Lower lobe of right lung (tissue), 2 donors: Measurements from ENCODE around the gene URB2. TPM values are rescaled to one million over a fixed set of nuclear protein-coding genes. Genes with fewer than 3 reads are reported as not detected.

ENCODE experiments used
- ATAC-seq, 2 donors: fragments of 200-7000 bp; cut with Tn5 transposase; one replicate each; pipeline ENCODE4 v1.9.1; 2020 to 2022; ENCODE audit warnings: mild to moderate bottlenecking in 2 of 2, moderate library complexity in 2 of 2
- DNase-seq: peaks from one replicate; pipeline ENCODE4 v3.0.0-alpha.2; 2020
- H3K27ac ChIP-seq: fragments of 200-600 bp; one replicate; pipeline ENCODE4 v1.8.0; 2022
- H3K27me3 ChIP-seq: fragments of 200-600 bp; one replicate; pipeline ENCODE4 v1.8.0; 2022; ENCODE audit warnings: low read depth
- H3K36me3 ChIP-seq: fragments of 200-600 bp; one replicate; pipeline ENCODE4 v1.8.0; 2022; ENCODE audit warnings: mild to moderate bottlenecking
- H3K4me1 ChIP-seq: fragments of 200-600 bp; one replicate; pipeline ENCODE4 v1.8.0; 2022
- H3K4me3 ChIP-seq: fragments of 200-600 bp; one replicate; pipeline ENCODE4 v1.8.0; 2022; ENCODE audit warnings: mild to moderate bottlenecking
- H3K9me3 ChIP-seq: fragments of 200-600 bp; one replicate; pipeline ENCODE4 v1.8.0; 2022
- intact Hi-C: fragments of 100-400 bp; cut with DNase I; formaldehyde crosslinking; loops from one replicate; pipeline ENCODE4 v1.11.0; 2022
- total RNA-seq: library from RNA; stranded (reverse); fragmentation: NEBNext Ultra II Directional; extraction: Animal tissue kit (Norgen Biotek cat#: 25700); gene quantifications from one replicate; pipeline ENCODE4 v1.2.1, GENCODE V29; 2021
- TF ChIP-seq, protein P1 (sequence below): fragments of 200-600 bp; IDR thresholded peaks from one replicate; pipeline ENCODE4 v1.8.0; 2022; ENCODE audit warnings: antibody characterized with exemption, mild to moderate bottlenecking
- donor health status: DM: no; HTN: yes; CAD: no; lungs with severe emphysema.

Gene URB2
- total RNA-seq, 1 donor from 2014 or later: 5.8 TPM

DNA sequence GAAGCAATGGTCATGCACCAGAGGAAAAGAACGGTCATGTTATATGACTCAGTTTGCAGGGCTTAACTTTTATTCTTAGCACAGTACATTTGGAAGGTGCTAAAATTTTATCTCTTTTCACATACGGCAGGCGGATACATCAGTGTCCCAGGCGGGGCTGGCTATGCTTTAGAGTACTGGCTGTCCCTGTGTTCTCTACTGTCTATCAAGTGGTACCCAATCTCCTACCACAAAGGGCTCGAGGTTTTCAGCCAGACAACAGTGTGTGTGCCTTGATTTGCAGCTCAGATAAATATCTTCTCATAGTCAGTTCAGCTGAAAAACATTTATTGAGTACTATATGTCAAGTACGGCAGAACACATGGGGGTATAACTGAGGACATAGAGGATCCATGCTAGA, 65.3 kb downstream of the URB2 start:
- Histone ChIP-seq H3K36me3 (no peaks in the 10 kb centered on the region), H3K9me3 (no peaks in the 10 kb centered on the region), H3K27ac (no peak overlapping the region), H3K4me1 (no peaks in the 10 kb centered on the region), H3K27me3 (no peaks in the 10 kb centered on the region), H3K4me3 (no peak overlapping the region)
- TF ChIP-seq, protein P1, sequence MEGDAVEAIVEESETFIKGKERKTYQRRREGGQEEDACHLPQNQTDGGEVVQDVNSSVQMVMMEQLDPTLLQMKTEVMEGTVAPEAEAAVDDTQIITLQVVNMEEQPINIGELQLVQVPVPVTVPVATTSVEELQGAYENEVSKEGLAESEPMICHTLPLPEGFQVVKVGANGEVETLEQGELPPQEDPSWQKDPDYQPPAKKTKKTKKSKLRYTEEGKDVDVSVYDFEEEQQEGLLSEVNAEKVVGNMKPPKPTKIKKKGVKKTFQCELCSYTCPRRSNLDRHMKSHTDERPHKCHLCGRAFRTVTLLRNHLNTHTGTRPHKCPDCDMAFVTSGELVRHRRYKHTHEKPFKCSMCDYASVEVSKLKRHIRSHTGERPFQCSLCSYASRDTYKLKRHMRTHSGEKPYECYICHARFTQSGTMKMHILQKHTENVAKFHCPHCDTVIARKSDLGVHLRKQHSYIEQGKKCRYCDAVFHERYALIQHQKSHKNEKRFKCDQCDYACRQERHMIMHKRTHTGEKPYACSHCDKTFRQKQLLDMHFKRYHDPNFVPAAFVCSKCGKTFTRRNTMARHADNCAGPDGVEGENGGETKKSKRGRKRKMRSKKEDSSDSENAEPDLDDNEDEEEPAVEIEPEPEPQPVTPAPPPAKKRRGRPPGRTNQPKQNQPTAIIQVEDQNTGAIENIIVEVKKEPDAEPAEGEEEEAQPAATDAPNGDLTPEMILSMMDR: no peak
- no peak for DNase-seq
- ATAC-seq: peak in 1 of 2 donors; percentile 18
- intact Hi-C loops: no loop called here

DNA sequence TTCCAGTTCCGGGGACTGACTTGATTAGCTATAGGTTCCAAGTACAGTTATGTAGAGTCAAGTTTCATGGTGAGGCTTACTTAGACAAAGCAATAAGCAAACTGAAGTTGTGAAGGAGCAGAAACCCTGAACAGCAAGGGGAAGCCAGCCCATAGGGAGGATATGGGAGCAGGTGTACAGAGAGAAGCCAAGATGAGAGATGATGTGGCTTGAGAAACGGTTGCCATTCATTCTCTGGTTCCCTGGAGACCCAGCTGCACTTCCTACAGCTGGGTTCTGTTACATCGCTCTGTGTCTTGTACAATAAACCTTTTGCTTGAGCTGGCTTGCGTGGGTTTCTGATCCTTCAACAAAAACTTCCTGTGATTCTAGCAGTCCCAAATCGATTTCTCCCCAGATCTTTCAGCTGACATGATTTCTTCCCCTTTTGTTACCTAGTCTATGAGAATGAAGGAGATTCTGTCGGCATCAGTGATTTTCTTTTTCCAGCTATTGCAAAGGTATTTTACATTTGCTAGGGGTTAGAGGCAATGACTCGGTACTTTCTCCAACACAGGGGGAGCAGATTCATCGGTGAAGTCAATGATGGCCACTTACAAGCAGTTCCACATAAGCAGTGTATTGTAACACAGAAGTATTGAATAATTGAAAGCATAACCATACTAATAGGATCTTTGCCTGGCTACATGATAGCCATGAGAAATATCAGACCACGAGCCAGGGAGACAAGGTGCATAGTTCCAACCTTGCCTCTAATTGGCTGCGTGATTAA, 67.3 kb downstream of the URB2 start:
- Histone ChIP-seq H3K4me3 (no peak overlapping the region), H3K27ac (no peak overlapping the region), H3K36me3 (no peaks in the 10 kb centered on the region), H3K27me3 (no peaks in the 10 kb centered on the region), H3K4me1 (no peaks in the 10 kb centered on the region), H3K9me3 (no peaks in the 10 kb centered on the region)
- DNase-seq (no peak), ATAC-seq (no peak)
- intact Hi-C loops: no loop called here
- TF ChIP-seq, protein P1: no peak

GRCh38 chr1:229694053-229694693, 68.1 kb downstream of the URB2 start:
- H3K27ac ChIP-seq: no peak overlapping the region
- TF ChIP-seq, protein P1: no peak
- peak; percentile 71 to 77 for ATAC-seq
- peak; percentile 59 for DNase-seq
- no peak overlapping the region for H3K4me3 ChIP-seq
- no peaks in the 10 kb centered on the region for H3K4me1 ChIP-seq
- intact Hi-C loops: no loop called here
- H3K9me3 ChIP-seq: no peaks in the 10 kb centered on the region
- H3K27me3 ChIP-seq: no peaks in the 10 kb centered on the region
- H3K36me3 ChIP-seq: no peaks in the 10 kb centered on the region

- TF ChIP-seq, protein P1: no peak
- H3K27me3 ChIP-seq: no peaks in the 10 kb centered on the region
- ATAC-seq (no peak), DNase-seq (no peak)
- no peaks in the 10 kb centered on the region for H3K36me3 ChIP-seq
- no peak overlapping the region for H3K4me3 ChIP-seq
- H3K9me3 ChIP-seq: no peaks in the 10 kb centered on the region
- H3K27ac ChIP-seq: no peak overlapping the region
- intact Hi-C loops: no loop called here
- no peaks in the 10 kb centered on the region for H3K4me1 ChIP-seq
These were observed 70.3 kb downstream of the URB2 start for GRCh38 chr1:229696385-229696784.

DNA sequence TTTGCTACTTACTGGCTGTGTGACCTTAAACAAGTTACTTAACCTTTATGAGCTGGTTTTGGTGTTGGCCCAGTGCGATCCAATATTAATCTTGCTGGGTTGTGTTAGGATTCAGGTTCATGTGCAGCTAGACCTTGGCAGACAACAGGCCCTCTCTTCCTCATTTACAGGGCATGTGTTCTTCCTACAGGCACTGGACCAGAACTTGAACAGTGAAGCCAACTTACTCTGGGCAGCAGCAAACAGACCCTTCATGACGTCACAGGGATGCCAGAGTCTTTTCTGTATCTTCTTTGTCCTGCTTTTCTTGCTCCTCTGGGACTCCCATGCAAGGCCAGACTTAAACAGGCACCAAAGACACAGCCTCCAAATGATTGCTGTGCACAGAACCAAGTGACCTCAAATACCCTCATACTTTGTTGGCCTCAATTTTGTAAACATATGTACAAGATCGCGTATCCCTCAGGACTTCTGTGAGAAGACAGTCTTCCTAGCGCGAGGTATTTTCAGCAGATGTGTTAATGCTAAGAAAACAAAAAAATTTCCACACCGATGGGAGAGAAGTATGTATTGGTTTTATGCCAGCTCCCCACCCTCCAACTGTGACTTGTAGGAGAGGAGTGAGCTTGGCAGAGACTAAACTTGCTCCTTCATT, 73.7 kb downstream of the URB2 start:
- H3K9me3 ChIP-seq: no peaks in the 10 kb centered on the region
- H3K27me3 ChIP-seq: no peaks in the 10 kb centered on the region
- TF ChIP-seq, protein P1: no peak
- no peak overlapping the region for H3K4me3 ChIP-seq
- no peak overlapping the region for H3K27ac ChIP-seq
- intact Hi-C loops: no loop called here
- ATAC-seq: no peak
- no peaks in the 10 kb centered on the region for H3K4me1 ChIP-seq
- no peak for DNase-seq
- H3K36me3 ChIP-seq: no peaks in the 10 kb centered on the region
